A549 (cell line): ENCODE data around the gene GATC.

Source experiments
- BCL3 ChIP-seq: fragments of >200 bp; sonication (Bioruptor Twin); formaldehyde crosslinking; IDR thresholded peaks from 3 replicates; pipeline ENCODE4 v1.6.1; 2016
- CBX2 ChIP-seq: fragments of 200-600 bp; sonication (generic); IDR thresholded peaks from 2 replicates; pipeline ENCODE4 v1.6.1; 2016; ENCODE audit warnings: low read depth, mild to moderate bottlenecking, borderline replicate concordance
- CTCF ChIP-seq: fragments of >200 bp; sonication (Bioruptor Twin); formaldehyde crosslinking; IDR thresholded peaks from 3 replicates; pipeline ENCODE4 v1.5.1; 2016
- EHMT2 ChIP-seq: fragments of 200-600 bp; sonication (generic); IDR thresholded peaks from 2 replicates; pipeline ENCODE4 v1.6.1; 2016; ENCODE audit warnings: antibody characterized with exemption, low read depth, mild to moderate bottlenecking, moderate library complexity
- ESRRA ChIP-seq: fragments of 150-350 bp; IDR thresholded peaks from 2 replicates; pipeline ENCODE4 v1.6.1; 2014; ENCODE audit warnings: mild to moderate bottlenecking, low read length, borderline replicate concordance
- FOSB ChIP-seq: fragments of 250-450 bp; sonication (Bioruptor Pico); IDR thresholded peaks from 2 replicates; pipeline ENCODE4 v1.5.0; 2020; ENCODE audit warnings: mild to moderate bottlenecking, moderate library complexity
- POLR2A ChIP-seq: IDR thresholded peaks from 2 replicates; pipeline ENCODE4 v1.6.1; 2012; ENCODE audit warnings: mild to moderate bottlenecking, low read length
- REST ChIP-seq: fragments of 200-600 bp; sonication (generic); IDR thresholded peaks from 2 replicates; pipeline ENCODE4 v1.6.1; 2016; ENCODE audit warnings: antibody characterized with exemption, mild to moderate bottlenecking, moderate library complexity

GRCh38 chr12:120504587-120504986 is 58.3 kb downstream of the GATC start:
- no peak for TF ChIP-seq CTCF
- no peak for TF ChIP-seq EHMT2
- no peak for TF ChIP-seq BCL3
- TF ChIP-seq REST: no peak
- no peak for TF ChIP-seq FOSB (CRISPR knock-in tag)
- no peak for TF ChIP-seq CBX2
- TF ChIP-seq ESRRA: no peak
- no peak for TF ChIP-seq POLR2A
